Hepatic stellate cell (primary cell): Measurements from ENCODE around the gene AGPAT1.
A peak's percentile ranks its signal among the peaks of the same experiment; 100 is the strongest.
"Not testable (repeated sequence)": the region's sequence is repeated elsewhere in the genome, so short reads cannot be mapped to it uniquely, and the experiment has no call there.

Source experiments
- DNase-seq: peaks from one replicate; pipeline ENCODE4 v3.0.0; 2011; ENCODE audit warnings: low spot score

Gene AGPAT1

GRCh38 chr6:32198866-32199265, 23.0 kb upstream of the AGPAT1 start:
- DNase-seq, result no peak

- no peak for DNase-seq
These were observed 22.4 kb upstream of the AGPAT1 start for GRCh38 chr6:32198345-32198696.

- DNase-seq, result no peak
These were observed 21.1 kb upstream of the AGPAT1 start for GRCh38 chr6:32196682-32197616.

DNA sequence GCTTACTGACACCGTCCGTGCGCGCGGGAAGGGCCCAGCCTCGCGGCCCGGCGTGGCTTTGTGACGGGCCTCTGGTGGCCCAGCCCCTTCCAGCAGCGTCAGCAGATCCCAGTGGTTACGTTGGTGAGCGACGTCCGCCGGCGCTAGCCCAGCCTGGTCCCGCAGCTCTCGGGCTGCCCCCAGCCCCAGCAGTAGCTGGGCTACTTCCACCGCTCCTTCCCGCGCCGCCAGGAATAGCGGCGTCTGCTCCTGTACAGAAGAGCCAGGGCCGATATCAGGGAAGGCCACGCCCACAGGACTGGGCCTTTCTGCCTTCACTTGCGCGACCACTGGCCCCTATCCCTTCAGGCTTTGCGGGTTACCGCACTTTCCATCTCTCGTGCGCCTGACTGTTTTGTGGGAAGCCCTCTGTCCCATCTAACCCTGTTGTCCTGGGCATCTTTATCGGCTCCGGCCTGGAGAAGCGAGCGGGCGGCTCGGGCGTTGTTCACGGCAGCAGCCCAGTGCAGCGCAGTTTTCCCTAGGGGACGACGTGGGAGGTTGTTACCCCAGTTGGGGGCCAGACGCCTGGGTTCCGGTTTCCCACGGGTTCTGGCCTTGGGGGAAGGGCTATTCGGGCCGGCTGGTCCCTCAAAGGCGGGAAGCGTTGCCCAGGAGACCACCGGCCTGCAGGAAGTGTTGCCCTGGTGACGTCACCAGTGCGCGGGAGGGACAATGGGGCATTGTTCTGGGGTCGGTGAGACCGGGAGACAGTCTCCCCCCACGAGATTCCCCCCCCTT, 20.2 kb upstream of the AGPAT1 start:
- DNase-seq, result peak; percentile 82

GRCh38 chr6:32195652-32195901, 19.7 kb upstream of the AGPAT1 start:
- peak; percentile 98 for DNase-seq

DNA sequence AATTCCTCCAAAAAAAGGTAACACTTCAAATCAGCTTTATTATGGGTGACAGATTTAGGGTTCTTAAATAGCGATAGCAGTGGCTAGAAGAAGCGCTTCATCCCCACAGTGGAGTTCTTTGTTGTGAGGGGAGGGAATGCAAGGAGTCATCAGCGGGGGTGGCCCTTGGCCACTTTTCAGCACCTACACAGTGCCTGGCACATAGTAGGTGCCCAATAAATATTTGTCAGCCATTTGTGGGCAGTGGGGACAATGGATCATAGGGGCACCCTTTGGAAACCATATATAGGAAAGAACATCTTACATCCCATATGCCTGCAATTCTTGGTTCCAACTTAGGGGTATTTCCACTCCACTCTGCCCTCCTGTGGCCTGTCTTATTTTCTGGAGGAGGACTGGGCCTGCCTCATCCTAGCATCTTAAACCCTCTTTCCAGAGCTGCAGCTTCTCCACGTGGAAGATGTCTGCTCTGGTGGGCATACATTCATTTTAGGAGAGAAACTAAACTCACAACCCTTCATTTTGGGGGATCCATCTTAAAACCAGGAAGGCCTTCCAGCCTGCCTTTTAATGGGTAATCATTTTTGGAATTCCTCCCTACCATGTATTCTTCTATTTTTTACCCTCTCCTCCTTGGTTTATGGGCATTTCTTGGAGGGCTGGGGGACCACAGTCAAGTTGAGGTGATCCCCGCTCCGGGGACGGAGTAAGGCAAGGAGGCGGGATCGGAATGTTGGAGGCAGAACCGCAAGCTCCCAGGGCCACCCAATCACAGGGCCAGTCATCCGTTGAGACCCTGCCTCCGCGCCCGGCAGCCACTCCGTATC, 19.2 kb upstream of the AGPAT1 start:
- DNase-seq, result peak; percentile 59

DNA sequence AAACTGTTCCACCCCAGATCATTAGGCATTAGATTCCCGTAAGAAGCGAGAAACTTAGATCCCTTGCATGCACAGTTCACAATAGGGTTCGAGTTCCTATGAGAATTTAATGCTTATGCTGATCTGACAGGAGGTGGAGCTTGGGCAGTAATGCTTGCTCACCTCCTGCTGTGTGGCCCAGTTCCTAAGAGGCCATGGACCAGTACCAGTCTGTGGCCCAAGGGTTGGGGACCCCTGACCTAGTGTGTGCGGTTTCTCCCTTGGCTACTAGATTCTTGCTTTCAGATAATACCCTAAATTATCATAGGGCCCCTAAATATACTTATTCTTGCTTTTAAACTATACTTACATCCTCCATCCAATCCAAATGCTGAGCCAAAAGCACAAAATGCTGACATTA, 18.5 kb upstream of the AGPAT1 start:
- no peak for DNase-seq

GRCh38 chr6:32193096-32193495, 17.2 kb upstream of the AGPAT1 start:
- DNase-seq, result not testable (repeated sequence)

GRCh38 chr6:32192608-32193039, 16.7 kb upstream of the AGPAT1 start, which contains the start of gene GPSM3:
TSS of gene GPSM3 (minus strand) at chr6:32192643. CDS start at chr6:32192513, 130 bp downstream.
- DNase-seq, result no peak

GRCh38 chr6:32191696-32192607, 16.1 kb upstream of the AGPAT1 start:
- DNase-seq, result no peak

GRCh38 chr6:32190911-32191677, 15.2 kb upstream of the AGPAT1 start:
- no peak for DNase-seq

GRCh38 chr6:32190054-32190851, 14.4 kb upstream of the AGPAT1 start, which contains the start of gene PBX2:
TSS of gene PBX2 (minus strand) at chr6:32190202. CDS start at chr6:32189915, 287 bp downstream.
- peak; percentile 73 for DNase-seq

- no peak for DNase-seq
These were observed 13.8 kb upstream of the AGPAT1 start for GRCh38 chr6:32189742-32190053.

DNA sequence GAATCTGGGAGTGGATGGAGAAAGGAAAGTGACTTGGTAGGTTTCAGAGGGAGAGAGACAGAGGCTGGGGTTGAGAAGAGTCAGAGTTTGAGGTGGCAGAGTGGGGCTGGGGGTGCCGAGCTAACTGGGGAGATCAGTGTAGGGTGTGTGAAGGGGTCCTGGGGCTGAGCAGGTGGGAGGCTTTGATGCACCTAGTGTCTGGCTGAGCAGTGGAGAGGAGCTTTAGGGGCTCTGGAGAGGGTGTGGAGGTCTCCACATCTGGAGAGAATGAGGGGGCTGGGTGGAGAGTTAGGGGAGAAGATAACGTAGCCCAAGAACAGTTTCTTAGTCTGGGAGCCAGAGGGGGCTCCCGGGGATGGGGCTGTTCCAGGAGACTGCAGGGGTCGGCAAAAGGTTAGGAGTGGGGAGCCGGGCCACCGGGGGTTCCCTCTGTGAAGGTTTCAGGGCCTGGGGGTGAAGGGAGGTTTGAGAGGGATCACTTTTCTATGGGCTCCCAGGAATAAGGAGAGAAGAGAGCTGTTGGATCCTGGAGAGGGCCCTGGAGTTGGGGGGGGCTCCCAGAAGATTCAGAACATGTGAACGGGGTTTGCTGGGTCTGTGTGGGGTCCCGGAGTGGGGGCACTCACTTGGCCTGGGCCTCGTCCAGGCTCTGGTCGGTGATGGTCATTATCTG, 13.3 kb upstream of the AGPAT1 start:
- no peak for DNase-seq

DNA sequence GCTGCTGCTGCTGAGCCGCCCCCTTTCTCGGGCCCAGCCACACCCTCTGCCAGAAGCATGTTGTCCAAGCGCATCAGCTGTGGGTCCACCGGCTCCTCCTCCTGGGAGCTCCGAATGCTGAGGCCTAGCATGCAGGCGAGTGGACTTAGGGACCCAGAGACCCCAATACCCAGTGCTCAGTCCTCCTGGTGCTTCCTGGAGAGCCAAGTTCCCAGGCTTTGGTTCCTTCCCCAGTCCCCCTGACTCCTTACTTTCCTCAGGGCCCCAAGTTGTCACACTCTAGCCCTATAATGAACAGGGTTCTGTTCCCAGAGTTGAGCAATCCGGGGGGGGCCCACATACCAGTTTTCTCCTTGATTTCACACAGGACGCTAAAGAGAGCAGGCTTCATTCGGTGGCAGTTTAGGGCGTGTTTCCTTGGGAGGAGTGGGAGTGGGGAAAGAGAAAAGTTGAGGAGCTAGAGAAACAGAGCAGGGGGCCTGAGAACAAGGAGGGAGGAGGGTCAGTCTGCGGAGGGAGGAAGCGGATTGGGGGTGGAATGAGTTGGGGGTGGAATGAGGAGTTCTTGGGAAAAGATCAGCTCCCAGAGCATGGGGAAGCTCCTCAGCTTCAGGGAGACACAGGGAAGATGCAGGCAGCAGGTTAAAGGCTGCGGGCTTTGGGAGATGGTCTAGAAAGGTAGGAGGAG, 12.6 kb upstream of the AGPAT1 start:
- DNase-seq, result no peak

DNA sequence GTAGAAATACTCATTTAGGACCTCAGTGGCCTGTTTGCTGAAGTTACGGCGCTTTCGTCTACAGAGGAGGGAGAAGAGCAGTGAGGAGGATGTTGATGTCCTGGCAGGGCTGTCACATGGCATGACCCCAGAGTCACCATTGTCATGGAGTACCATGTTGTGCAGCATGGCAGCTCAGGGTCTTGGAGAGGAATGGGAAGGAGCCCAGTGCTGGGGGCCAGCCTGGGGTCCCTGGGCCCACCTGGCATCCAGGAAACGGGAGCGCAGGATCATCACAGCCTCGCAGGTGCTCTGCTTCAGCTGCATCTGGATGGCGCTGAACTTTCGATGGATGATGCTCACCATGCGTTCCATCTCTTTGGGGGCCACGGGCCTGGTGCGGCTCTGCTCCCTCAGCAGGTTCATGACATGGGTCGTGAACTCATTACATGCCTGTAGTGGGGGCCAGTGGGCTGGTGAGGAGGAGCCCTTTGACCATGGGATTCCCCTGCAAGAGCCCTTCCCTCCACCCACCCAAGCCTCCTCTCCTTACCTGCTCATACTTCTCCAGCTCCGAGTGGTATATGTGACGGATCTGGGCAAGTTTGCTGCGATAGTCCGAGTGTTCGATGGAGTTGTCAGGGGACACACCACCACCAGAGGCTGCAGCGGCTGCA, 12.0 kb upstream of the AGPAT1 start:
- DNase-seq, result not testable (repeated sequence)

DNA sequence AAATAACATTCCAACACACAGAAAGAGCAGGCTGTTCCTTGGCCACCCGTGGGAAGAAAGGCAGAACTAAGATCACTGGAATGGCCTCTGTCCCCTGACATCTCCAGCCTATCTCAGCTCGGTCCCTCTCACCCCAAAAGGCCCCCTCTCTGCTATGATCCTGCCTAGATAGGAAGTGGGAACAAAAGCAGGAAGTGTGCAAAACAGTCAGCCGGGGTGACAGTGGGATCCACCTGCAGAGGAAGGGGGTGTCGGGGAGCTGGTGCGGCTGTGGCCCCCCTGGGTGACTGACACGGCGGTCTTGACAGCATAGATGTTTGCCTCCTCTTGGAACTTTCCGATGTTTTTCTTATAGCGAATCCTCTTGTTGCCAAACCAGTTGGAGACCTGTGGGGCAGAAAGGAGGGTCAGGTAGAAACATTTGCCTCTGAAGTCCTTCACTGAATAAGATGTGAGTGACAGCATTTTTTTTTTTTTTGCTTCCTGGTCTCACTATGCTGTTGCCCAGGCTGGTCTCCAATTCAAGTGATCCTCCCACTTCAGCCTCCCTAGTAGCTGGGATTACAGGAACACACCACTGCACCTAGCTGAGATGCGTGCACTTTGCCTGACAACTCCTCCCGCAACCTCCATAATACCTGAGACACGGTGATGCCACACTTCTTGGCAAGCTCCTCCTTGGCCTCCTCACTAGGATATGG, 11.3 kb upstream of the AGPAT1 start:
- no peak for DNase-seq
